RWPE2 (cell line): Measurements from ENCODE around the gene BRD1.
"Not testable (repeated sequence)": the region's sequence is repeated elsewhere in the genome, so short reads cannot be mapped to it uniquely, and the experiment has no call there.

Experiments used
- ATAC-seq: fragments of 200-7000 bp; cut with Tn5 transposase; 3 replicates; pipeline ENCODE4 v1.9.1; 2021; ENCODE audit warnings: low read depth
- DNase-seq: peaks from one replicate; pipeline ENCODE4 v3.0.0-alpha.2; 2020; ENCODE audit warnings: low spot score
- H3K27ac ChIP-seq: fragments of 450-650 bp; 2 replicates; pipeline ENCODE4 v1.5.1; 2017; ENCODE audit warnings: mild to moderate bottlenecking; ENCODE audit not compliant: poor library complexity, severe bottlenecking
- H3K27me3 ChIP-seq: fragments of 250-450 bp; sonication (Bioruptor Pico); 2 replicates; pipeline ENCODE4 v1.5.1; 2021; ENCODE audit warnings: mild to moderate bottlenecking, moderate library complexity; ENCODE audit not compliant: insufficient read depth, poor library complexity, severe bottlenecking
- H3K36me3 ChIP-seq: fragments of 250-450 bp; sonication (Bioruptor Pico); 2 replicates; pipeline ENCODE4 v1.5.1; 2020; ENCODE audit warnings: low read depth, mild to moderate bottlenecking, moderate library complexity
- H3K4me1 ChIP-seq: fragments of 250-450 bp; sonication (Bioruptor Pico); 2 replicates; pipeline ENCODE4 v1.5.1; 2021; ENCODE audit warnings: mild to moderate bottlenecking, moderate library complexity; ENCODE audit not compliant: insufficient read depth, poor library complexity, severe bottlenecking
- H3K4me3 ChIP-seq: fragments of 250-450 bp; sonication (Bioruptor Pico); 2 replicates; pipeline ENCODE4 v1.5.1; 2021; ENCODE audit warnings: mild to moderate bottlenecking, moderate library complexity; ENCODE audit not compliant: severe bottlenecking
- H3K9me3 ChIP-seq: fragments of 250-450 bp; sonication (Bioruptor Pico); 2 replicates; pipeline ENCODE4 v1.5.1; 2021; ENCODE audit warnings: mild to moderate bottlenecking, moderate library complexity; ENCODE audit not compliant: severe bottlenecking
- CTCF ChIP-seq: fragments of 450-650 bp; IDR thresholded peaks from one replicate; pipeline ENCODE4 v1.5.1; 2017; ENCODE audit warnings: mild to moderate bottlenecking, moderate library complexity; ENCODE audit not compliant: poor library complexity, severe bottlenecking

The BRD1 gene

DNA sequence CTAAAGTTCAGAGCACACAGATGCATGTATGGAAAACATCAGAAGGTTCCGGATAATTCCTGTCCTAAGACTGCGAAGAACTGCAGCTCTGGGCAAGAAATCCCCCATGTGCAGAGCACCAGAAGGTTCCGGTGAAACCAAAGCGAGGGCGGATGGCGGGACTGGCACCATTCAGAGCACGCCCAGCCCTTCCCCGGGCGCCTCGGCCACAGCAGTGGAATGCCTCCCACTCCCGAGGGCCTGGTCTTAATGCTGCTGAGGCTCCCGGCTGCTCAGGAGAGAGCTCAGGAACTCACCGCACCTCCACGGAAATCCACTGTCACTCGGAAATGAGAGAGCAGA lies 43.1 kb downstream of the BRD1 start:
- peaks cover 33% of the 10 kb centered on the region for H3K36me3 ChIP-seq
- no peaks in the 10 kb centered on the region for H3K4me1 ChIP-seq
- H3K27ac ChIP-seq = no peak overlapping the region
- H3K27me3 ChIP-seq = no peaks in the 10 kb centered on the region
- no peak for ATAC-seq
- TF ChIP-seq CTCF = no peak
- no peak for DNase-seq
- no peak overlapping the region for H3K4me3 ChIP-seq
- no peaks in the 10 kb centered on the region for H3K9me3 ChIP-seq

- no peak for TF ChIP-seq CTCF
- Histone ChIP-seq H3K4me3 (no peak overlapping the region), H3K27me3 (no peaks in the 10 kb centered on the region), H3K27ac (no peak overlapping the region), H3K9me3 (no peaks in the 10 kb centered on the region), H3K4me1 (no peaks in the 10 kb centered on the region), H3K36me3 (peaks cover 33% of the 10 kb centered on the region)
- no peak for DNase-seq
- no peak for ATAC-seq
Observed at GRCh38 chr22:49783926-49784629, 43.6 kb downstream of the BRD1 start.

DNA sequence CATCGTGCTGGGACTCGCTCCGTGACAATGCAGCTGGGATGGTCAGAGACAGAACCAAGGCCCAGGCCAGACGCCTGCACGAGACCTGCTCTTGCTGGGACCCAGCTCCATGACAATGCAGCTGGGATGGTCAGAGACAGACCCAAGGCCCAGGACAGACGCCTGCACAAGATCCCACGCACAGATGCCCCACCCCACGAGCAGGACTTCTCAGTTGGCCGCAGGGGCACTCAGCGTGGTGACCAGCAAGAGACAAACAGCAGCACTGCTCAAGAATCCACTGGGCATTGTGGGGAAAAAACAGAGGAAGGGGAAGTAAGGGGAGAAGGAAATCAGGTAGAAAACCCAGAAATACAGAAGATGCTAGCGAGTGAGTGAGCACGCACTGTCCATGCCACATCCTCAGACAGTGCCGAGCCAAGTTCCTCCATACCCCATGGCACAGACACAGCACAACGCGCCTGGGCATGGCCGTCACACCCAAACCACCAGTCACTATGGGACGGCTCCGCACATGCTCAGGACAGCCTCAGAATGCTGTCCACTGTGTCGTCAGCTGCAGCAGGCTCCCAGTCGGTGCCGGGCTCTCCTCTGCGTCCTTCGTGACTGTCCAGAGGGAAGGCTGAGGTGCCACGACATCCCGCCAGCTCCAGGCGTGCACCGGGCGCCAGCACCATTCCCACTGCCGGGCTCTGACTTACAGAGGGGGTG lies 44.5 kb downstream of the BRD1 start:
- Histone ChIP-seq H3K9me3 (no peaks in the 10 kb centered on the region), H3K4me3 (no peak overlapping the region), H3K27ac (no peak overlapping the region), H3K36me3 (peaks cover 32% of the 10 kb centered on the region), H3K4me1 (no peaks in the 10 kb centered on the region), H3K27me3 (no peaks in the 10 kb centered on the region)
- no peak for TF ChIP-seq CTCF
- no peak for DNase-seq
- ATAC-seq = no peak

DNA sequence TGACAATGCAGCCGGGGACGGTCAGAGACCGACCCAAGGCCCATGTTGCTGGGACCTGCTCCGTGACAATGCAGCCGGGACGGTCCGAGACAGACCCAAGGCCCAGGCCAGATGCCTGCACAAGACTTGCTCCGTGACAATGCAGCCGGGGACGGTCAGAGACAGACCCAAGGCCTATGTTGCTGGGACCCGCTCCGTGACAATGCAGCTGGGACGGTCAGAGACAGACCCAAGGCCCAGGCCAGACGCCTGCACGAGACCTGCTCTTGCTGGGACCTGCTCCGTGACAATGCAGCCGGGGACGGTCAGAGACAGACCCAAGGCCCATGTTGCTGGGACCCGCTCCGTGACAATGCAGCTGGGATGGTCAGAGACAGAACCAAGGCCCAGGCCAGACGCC lies 45.8 kb downstream of the BRD1 start:
- not testable (repeated sequence) for H3K9me3 ChIP-seq, H3K27ac ChIP-seq, H3K4me1 ChIP-seq, ATAC-seq, H3K4me3 ChIP-seq, H3K27me3 ChIP-seq
- H3K36me3 ChIP-seq = peaks cover 22% of the 10 kb centered on the region
- peak; percentile 19 for DNase-seq

GRCh38 chr22:49781289-49781782 lies 46.3 kb downstream of the BRD1 start:
- ATAC-seq (no peak), DNase-seq (no peak)
- Histone ChIP-seq H3K9me3 (no peaks in the 10 kb centered on the region), H3K27me3 (no peaks in the 10 kb centered on the region), H3K4me1 (no peaks in the 10 kb centered on the region), H3K36me3 (peaks cover 24% of the 10 kb centered on the region), H3K27ac (no peak overlapping the region), H3K4me3 (no peak overlapping the region)
- no peak for TF ChIP-seq CTCF
